SIG-M5 treated with dmso at 0.1 percent for 504 hours (cell line): Measurements from ENCODE around the gene USP15.
"Not testable (repeated sequence)": the region's sequence is repeated elsewhere in the genome, so short reads cannot be mapped to it uniquely, and the experiment has no call there.

ENCODE experiments used
- DNase-seq: peaks from one replicate; lab custom pipeline; 2025; ENCODE audit not compliant: unreplicated experiment; lab: John Stamatoyannopoulos, UW

USP15 gene

DNA sequence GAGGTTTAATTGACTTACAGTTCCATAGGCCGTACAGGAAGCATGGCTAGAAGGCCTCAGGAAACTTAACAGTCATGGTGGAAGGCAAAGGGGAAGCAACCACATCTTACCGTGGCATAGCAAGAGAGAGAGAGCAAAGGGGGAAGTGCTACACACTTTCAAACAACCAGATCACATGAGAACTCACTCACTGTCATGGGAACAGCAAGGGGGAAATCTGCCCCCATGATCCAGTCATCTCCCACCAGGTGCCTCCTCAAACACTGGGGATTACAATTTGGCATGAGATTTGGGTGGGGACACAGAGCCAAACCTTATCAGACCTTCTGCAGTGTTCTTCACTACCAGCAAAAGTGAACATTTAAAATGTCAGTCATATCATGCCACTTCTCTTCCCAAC lies 58.9 kb downstream of the USP15 start:
- DNase-seq = no peak

DNA sequence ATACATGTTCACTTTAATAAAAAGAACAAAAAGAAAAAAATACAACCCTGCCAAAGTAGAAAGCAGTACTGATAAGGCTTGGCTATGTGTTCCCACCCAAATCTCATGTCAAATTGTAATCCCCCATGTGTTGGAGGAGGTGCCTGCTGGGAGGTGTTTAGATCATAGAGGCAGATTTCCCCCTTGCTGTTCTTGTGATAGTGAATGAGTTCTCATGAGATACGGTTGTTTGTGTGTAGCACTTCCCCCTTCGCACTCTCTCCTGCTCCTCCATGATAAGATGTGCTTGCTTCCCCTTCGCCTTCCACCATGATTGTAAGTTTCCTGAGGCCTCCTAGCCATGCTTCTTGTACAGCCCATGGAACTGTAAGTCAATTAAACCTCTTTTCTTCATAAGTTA lies 59.9 kb downstream of the USP15 start:
- no peak for DNase-seq

DNA sequence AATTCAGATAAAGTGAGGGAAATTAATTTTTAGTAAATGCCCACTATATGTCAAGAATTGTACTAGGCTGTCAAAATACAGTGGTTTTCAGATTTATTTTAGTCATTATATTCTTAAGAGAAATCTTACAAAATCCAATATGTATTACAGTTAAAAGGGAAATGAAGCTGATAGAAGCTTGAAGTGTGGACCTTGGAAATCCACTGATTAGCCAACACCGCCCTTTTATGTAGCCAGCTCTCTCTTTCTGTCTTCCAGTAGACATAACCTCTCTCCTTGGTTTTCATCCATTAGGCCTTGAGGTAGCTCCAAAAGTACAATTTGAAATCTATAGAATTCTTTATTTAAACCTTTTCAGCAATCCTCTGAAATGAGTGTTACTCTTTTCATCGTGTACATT lies 63.2 kb downstream of the USP15 start:
- DNase-seq = no peak

DNA sequence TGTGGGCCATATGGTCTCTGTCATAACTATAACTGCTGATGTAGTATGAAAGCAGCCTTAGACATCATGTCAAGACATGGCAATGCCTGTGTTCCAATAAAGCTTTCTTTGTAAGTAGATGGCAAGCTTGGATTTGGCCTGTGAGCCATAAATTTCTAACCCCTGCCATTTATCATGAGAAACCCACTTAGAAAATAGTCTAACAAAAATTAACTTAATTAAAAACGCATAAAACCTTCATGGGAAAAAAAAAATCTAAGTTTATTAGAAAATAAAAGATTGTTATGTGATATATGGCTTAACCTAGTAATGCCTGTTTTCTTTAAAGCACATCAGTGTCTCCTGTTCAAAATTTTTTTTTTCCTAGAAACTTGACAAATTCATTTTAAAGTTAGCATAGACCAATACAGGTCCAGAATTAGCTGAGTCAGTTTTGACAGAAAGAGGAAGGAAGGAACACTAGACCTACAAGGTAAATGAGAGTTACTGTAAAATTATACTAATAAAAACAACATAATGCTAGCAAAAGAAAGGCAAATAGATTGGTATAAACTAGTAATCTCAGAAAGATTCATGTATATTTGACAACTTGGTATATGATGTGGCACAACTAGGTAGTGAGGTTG lies 68.2 kb downstream of the USP15 start:
- DNase-seq = no peak

DNA sequence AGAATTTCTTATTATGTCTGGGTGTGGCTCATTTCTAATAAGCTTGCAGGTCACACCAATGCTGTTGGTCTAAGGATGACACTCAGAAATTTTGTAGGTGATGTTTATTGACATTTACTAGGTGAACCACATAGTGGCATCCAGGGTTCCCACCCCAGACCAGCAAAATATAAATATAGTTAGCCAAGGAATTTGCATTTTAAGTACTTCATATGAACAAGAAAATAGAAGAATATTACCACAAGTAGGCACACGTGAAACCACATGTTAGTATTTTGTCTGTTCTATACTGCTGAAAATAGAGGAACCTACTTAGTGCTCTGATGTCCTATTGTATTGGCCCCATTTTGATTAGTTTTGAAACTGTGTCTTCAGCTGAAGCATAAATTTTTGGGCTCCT lies 71.1 kb downstream of the USP15 start:
- no peak for DNase-seq

DNA sequence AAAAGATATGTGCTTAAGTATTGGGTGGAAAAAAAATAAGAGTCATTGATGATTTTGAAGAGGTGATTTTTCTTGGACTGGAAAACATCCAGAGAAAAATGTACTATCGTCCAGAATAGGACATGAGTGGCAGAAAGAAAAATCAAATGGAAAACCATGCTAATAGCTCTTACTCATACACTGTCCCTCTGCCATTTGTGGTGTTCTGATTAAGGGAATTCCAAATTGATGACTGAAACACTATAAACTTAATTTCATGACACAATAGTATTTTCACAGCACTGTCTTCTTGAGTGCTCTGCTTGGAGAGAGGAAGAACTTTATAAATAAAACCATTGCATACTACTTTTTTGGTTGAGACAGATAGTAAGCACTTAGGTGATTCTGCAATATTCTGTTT lies 72.4 kb downstream of the USP15 start:
- no peak for DNase-seq

DNA sequence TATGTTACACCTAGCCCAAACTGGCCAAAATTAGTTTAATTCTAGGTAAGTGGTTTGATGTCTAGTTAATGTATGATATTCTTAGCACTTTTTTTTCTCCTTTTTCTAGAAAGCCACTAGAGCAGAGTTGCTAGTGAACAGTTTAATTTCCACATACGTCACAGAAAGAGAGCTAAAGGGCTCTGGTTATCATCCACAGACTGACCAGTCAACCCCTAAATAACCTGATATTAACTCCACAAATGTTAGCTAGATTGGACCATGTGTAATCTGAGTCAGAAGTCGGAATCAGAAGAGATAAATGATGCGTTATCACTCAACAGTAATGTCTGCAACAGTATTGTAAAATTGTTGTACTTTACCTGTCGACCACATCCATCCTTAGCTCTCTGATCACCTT lies 74.9 kb downstream of the USP15 start:
- DNase-seq = no peak

DNA sequence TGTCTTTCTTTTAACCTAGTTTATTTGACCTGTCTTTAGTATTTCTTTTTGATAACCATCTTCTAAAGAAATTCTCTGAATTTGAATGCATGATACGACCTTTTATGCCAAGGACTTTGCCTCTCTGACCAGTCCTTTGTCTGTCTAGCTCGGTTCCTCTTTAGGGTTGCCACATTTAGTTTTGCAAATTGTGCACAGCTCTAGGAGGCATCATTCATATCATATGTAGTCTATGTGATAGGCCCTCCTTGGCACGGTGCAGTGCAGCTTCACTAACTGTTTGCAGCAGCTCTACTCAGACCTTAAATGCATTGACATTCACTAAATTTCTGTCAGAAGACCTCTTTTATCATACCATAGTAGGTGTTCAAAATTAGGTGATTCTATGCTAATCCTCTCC lies 75.6 kb downstream of the USP15 start:
- no peak for DNase-seq

DNA sequence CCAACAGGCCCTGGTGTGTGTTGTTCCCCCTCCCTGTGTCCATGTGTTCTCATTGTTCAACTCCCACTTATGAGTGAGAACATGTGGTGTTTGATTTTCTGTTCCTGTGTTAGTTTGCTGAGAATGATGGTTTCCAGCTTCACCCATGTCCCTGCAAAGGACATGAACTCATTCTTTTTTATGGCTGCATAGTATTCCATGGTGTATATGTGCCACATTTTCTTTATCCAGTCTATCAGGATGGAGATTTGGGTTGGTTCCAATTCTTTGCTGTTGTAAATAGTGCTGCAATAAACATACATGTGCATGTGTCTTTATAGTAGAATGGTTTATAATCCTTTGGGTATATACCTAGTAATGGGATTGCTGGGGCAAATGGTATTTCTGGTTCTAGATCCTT lies 77.4 kb downstream of the USP15 start:
- not testable (repeated sequence) for DNase-seq

DNA sequence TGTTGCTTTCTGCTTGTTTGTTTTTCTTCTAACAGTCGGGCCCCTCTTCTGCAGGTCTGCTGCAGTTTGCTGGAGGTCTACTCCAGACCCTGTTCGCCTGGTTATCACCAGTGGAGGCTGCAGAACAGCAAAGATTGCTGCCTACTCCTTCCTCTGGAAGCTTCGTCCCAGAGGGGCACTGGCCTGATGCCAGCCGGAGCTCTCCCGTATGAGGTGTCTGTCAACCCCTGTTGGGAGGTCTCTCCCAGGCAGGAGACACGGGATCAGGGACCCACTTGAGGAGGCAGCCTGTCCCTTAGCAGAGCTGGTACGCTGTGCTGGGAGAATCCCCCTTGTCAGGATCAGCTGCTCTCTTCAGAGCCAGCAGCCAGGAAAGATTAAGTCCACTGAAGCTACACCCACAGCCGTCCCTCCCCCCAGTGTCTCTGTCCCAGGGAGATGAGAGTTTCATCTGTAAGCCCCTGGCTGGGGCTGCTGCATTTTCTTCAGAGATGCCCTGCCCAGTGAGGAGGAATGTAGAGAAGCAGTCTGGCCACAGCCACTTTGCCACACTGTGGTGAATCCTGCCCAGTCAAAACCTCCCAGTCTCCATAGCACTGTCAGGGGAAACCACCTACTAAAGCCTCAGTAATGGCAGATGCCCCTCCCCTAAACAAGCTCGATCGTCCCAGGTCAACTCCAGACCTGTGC lies 82.6 kb downstream of the USP15 start:
- DNase-seq = not testable (repeated sequence)

DNA sequence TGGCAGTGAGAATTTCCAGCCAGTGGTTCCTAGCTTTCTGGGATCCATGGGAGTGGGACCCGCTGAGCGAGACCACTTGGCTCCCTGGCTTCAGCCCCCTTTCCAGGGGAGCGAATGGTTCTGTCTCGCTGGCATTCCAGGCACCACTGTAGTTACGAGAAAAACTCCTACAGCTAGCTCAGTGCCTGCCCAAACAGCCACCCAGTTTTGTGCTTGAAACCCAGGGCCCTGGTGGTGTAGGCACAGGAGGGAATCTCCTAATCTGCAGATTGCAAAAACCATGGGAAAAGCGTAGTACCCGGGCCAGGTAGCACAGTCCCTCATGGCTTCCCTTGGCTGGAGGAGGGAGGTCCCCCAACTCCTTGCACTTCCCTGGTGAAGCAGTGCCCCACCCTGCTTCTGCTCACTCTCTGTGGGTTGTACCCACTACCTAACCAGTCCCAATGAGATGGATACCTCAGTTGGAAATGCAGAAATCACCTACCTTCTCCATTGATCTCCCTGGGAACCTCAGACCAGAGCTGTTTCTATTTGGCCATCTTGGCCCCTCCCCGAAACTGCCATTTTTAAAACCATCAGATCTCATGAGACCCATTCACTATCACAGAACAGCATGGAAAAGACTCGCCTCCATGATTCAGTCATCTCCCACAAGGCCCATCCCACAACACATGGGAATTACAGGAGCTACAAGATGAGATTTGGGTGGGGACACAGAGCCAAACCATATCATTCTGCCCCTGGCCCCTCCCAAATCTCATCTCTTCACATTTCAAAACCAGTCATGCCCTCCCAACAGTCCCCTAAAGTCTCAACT lies 83.3 kb downstream of the USP15 start:
- DNase-seq = not testable (repeated sequence)

DNA sequence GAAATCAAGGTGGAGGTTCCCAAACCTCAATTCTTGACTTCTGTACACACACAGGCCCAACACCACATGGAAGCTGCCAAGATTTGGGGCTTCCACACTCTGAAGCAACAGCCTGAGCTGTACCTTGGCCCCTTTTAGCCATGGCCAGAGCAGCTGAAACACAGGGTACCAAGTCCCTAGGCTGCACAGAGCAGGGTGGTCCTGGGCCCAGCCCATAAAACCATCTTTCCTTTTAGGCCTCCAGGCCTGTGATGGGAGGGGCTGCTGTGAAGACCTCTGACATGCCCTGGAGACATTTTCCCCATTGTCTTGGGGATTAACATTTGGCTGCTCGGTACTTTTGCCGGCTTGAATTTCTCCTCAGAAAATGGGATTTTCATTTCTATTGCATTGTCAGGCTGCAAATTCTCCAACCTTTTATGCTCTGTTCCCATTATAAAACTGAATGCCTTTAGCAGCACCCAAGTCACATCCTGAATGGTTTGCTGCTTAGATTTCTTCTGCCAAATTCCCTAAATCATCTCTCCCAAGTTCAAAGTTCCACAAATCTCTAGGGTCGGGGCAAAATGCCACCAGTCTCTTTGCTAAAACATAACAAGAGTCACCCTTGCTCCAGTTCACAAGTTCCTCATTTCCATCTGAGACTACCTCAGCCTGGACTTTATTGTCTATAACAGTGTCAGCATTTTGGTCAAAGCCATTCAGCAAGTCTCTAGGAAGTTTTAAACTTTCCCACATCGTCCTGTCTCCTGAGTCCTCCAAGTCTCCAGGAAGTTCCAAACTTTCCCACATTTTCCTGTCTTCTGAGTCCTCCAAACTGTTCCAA lies 84.7 kb downstream of the USP15 start:
- DNase-seq = not testable (repeated sequence)

DNA sequence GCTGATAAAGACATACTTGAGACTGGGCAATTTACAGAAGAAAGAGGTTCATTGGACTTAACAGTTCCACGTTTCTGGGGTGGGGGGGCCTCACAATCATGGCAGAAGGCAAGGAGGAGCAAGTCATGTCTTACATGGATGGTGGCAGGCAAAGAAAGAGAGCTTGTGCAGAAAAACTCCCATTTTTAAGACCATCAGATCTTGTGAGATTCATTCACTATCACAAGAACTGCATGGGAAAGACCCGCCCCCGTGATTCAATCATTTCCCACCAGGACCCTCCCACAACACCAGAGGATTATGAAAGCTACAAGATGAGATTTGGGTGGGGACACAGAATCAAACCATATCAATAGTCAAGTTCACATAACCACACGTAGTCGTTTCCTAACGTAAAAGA lies 85.5 kb downstream of the USP15 start:
- DNase-seq = no peak

DNA sequence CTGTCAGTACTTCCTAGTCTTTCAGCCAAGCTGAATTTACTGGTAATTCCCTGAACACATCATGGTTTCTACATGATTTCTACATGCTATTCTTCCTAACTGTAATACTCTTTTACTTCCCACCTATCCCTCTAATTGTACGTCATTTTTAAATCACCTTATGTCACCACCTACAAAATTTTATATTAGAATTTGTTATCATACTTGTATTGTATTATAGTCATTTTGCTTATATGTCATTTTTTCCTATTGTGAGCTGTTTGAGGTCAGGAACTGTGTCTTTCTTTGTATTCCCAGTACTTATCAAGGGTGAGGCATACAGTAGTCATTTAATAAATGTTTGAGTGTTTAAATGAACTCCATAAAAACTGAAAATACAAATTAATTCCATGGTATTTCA lies 86.6 kb downstream of the USP15 start:
- DNase-seq = no peak

DNA sequence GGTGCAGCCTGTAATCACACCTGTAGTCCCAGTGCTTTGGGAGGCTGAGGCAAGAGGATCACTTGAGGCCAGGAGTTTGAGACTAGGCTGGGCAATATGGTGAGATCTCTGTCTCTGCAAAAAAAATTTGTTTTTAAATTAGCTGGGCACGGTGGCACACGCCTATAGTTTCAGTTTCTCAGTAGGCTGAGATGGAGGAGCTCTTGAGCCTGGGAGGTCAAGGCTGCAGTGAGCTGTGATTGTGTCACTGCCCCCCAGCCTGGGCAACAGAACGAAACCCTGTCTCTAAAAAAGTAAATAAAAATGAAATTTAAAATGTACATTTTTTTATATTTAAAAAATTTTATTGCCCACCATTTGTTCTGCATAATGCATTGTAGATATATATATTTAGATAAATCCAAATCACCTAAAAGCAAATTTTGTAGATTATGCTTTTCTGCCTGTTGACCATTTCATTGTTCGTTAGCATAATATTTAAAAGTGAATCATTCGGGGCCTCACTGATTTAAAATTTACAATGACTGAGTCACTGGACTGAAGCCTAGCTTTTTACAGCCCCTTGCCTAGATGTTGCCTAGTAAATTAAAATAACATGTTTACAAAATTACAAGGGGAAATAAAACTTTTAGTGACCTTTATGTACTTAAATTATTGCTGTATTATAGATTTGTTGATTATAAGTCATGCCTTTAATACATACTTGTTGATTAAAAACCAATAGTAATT lies 87.9 kb downstream of the USP15 start:
- DNase-seq = no peak

DNA sequence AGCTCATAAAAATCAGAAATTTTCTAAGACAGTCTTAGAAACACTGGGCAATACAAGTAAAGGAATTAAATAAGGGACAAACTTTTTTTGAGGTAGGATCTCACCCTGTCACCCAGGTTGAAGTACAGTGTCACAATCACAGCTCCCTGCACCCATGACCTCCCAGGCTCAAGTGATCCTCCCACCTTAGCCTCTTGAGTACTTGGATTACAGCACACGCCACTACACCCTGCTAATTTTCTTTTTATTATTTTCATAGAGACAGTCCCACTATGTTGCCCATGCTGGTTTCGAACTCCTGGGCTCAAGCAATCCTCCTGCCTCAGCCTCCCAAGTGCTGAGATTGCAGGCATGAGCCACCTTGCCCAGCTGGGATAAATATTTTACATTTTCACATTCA lies 90.3 kb downstream of the USP15 start:
- DNase-seq = no peak

DNA sequence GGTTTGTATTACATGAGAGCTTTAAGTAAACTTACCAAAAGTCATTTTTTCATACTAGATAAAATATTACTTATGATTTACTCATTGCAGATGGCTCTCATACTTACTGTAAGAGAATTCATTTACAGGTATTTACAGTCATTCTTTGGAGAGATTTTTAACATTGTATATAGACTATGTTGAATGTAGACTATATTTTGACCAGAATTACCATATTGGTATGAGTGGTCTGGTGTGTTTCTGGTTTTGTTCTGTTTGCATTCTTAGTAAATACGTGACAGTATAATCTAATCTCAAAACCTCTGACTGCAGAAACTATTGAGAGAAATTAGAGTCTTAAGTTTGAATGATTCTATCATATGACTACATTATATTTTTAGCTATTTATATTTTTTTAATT lies 91.1 kb downstream of the USP15 start:
- DNase-seq = no peak

DNA sequence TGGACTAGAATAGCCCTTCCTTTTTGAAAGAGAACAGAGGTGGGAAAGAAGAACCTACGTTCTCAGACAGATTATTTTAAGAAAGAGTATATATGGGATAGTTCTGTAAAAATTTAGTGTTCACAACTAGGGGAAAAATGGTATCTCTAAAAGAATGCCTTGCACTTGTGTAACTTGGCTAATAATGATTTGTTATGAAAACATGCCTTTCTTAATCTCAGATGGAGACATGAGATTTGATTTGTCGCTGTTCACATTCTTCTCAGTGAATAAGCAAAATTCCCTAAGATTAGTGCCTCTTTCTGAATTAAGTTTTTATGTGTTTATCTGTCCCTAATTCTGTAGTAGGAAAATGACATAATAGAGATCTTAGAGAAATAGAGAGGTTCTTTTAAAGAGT lies 100.8 kb downstream of the USP15 start:
- DNase-seq = no peak

DNA sequence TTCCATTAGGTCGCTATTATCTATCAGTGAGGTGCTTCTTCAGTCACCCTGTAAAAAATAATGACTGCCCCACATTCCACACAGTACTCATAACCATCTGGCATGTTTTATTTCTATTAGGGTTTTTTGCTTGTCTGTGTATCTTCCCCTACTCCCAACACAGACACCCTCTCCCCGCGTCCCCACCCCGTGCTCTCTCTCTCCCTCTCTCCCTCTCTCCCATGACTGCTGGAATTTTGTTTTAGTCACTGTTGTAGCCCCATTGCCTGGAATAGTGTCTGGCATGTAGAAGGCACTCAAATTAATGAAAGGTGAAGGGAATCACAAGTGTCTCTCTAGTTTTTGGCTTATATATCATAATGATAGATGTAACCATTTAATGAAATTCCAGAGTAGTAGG lies 103.3 kb downstream of the USP15 start:
- DNase-seq = no peak

DNA sequence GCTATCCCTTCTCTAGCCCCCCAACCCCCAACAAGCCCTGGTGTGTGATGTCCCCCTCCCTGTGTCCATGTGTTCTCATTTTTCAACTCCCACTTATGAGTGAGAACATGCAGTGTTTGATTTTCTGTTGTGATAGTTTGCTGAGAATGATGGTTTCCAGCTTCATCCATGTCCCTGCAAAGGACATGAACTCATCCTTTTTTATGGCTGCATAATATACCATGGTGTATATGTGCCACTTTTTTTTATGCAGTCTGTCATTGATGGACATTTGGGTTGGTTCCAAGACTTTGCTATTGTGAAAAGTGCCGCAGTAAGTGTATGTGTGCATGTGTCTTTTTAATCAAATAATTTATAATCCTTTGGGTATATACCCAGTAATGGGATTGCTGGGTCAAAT lies 104.5 kb downstream of the USP15 start:
- not testable (repeated sequence) for DNase-seq

DNA sequence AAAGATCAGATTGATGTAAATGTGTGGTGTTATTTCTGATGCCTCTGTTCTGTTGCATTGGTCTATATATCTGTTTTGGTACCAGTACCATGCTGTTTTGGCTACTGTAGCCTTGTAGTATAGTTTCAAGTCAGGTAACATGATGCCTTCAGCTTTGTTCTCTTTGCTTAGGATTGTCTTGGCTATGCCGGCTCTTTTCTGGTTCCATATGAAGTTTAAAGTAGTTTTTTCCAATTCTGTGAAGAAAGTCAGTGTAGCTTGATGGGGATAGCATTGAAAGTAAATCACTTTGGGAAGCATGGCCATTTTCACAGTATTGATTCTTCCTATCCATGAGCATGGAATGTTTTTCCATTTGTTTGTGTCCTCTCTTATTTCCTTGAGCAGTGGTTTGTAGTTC lies 105.6 kb downstream of the USP15 start:
- not testable (repeated sequence) for DNase-seq
